HEK293 (cell line): ENCODE data around the gene MYL9.

Experiments used
- KLF9 ChIP-seq: fragments of 450-650 bp; formaldehyde crosslinking; IDR thresholded peaks from 2 replicates; pipeline ENCODE4 v1.5.1; 2016; ENCODE audit warnings: missing biosample characterization, missing genetic modification characterization, low read depth
- ZBTB49 ChIP-seq: fragments of 450-650 bp; formaldehyde crosslinking; IDR thresholded peaks from 2 replicates; pipeline ENCODE4 v1.5.1; 2016; ENCODE audit warnings: missing biosample characterization, missing genetic modification characterization, low read depth
- ZBTB7A ChIP-seq: fragments of 450-650 bp; formaldehyde crosslinking; IDR thresholded peaks from 2 replicates; pipeline ENCODE4 v1.5.1; 2016; ENCODE audit warnings: low read depth, missing biosample characterization, missing genetic modification characterization
- ZNF132 ChIP-seq: fragments of 450-650 bp; formaldehyde crosslinking; IDR thresholded peaks from 2 replicates; pipeline ENCODE4 v1.5.1; 2017; ENCODE audit warnings: missing biosample characterization, missing genetic modification characterization, borderline replicate concordance
- ZNF174 ChIP-seq: fragments of 450-650 bp; formaldehyde crosslinking; IDR thresholded peaks from 2 replicates; pipeline ENCODE4 v1.5.0; 2017; ENCODE audit warnings: missing biosample characterization, mild to moderate bottlenecking, missing genetic modification characterization
- ZNF280D ChIP-seq: fragments of 450-650 bp; formaldehyde crosslinking; IDR thresholded peaks from 2 replicates; pipeline ENCODE4 v1.5.1; 2016; ENCODE audit warnings: missing biosample characterization, missing genetic modification characterization
- ZNF449 ChIP-seq: fragments of 450-650 bp; formaldehyde crosslinking; IDR thresholded peaks from 2 replicates; pipeline ENCODE4 v1.5.1; 2017; ENCODE audit warnings: missing biosample characterization, mild to moderate bottlenecking, missing genetic modification characterization, moderate library complexity
- ZNF621 ChIP-seq: fragments of 450-650 bp; formaldehyde crosslinking; IDR thresholded peaks from 2 replicates; pipeline ENCODE4 v1.5.1; 2017; ENCODE audit warnings: missing biosample characterization, missing genetic modification characterization
- TF ChIP-seq, protein P1 (sequence below): fragments of 450-650 bp; formaldehyde crosslinking; IDR thresholded peaks from 2 replicates; pipeline ENCODE4 v1.5.1; 2016; ENCODE audit warnings: missing biosample characterization, missing genetic modification characterization
- TF ChIP-seq, protein P2 (sequence below): fragments of 450-650 bp; formaldehyde crosslinking; IDR thresholded peaks from 2 replicates; pipeline ENCODE4 v1.5.1; 2016; ENCODE audit warnings: missing biosample characterization, missing genetic modification characterization

- no peak for TF ChIP-seq ZNF132 (tag by site-specific recombination)
- TF ChIP-seq, protein P1, sequence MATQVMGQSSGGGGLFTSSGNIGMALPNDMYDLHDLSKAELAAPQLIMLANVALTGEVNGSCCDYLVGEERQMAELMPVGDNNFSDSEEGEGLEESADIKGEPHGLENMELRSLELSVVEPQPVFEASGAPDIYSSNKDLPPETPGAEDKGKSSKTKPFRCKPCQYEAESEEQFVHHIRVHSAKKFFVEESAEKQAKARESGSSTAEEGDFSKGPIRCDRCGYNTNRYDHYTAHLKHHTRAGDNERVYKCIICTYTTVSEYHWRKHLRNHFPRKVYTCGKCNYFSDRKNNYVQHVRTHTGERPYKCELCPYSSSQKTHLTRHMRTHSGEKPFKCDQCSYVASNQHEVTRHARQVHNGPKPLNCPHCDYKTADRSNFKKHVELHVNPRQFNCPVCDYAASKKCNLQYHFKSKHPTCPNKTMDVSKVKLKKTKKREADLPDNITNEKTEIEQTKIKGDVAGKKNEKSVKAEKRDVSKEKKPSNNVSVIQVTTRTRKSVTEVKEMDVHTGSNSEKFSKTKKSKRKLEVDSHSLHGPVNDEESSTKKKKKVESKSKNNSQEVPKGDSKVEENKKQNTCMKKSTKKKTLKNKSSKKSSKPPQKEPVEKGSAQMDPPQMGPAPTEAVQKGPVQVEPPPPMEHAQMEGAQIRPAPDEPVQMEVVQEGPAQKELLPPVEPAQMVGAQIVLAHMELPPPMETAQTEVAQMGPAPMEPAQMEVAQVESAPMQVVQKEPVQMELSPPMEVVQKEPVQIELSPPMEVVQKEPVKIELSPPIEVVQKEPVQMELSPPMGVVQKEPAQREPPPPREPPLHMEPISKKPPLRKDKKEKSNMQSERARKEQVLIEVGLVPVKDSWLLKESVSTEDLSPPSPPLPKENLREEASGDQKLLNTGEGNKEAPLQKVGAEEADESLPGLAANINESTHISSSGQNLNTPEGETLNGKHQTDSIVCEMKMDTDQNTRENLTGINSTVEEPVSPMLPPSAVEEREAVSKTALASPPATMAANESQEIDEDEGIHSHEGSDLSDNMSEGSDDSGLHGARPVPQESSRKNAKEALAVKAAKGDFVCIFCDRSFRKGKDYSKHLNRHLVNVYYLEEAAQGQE = no peak
- TF ChIP-seq, protein P2, sequence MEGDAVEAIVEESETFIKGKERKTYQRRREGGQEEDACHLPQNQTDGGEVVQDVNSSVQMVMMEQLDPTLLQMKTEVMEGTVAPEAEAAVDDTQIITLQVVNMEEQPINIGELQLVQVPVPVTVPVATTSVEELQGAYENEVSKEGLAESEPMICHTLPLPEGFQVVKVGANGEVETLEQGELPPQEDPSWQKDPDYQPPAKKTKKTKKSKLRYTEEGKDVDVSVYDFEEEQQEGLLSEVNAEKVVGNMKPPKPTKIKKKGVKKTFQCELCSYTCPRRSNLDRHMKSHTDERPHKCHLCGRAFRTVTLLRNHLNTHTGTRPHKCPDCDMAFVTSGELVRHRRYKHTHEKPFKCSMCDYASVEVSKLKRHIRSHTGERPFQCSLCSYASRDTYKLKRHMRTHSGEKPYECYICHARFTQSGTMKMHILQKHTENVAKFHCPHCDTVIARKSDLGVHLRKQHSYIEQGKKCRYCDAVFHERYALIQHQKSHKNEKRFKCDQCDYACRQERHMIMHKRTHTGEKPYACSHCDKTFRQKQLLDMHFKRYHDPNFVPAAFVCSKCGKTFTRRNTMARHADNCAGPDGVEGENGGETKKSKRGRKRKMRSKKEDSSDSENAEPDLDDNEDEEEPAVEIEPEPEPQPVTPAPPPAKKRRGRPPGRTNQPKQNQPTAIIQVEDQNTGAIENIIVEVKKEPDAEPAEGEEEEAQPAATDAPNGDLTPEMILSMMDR (tag by site-specific recombination) = no peak
- TF ChIP-seq ZNF174 (tag by site-specific recombination) = no peak
- no peak for TF ChIP-seq ZBTB7A (tag by site-specific recombination)
- no peak for TF ChIP-seq ZNF280D (tag by site-specific recombination)
- no peak for TF ChIP-seq ZNF621 (tag by site-specific recombination)
- no peak; the same call in 1 of the 2 replicates for TF ChIP-seq ZNF449 (tag by site-specific recombination)
- no peak for TF ChIP-seq ZBTB49
- TF ChIP-seq KLF9 = peak; percentile 63
These were observed 31.9 kb downstream of the MYL9 start, which contains the start of gene TGIF2 for GRCh38 chr20:36573103-36573797.
